GM18909 (cell line): ENCODE measurements around the gene KRTAP12-1.

Experiments
- ATAC-seq: cut with Tn5 transposase; IDR thresholded peaks from one replicate; pipeline ENCODE4 v1.9.1; 2021; ENCODE audit warnings: mild to moderate bottlenecking; ENCODE audit not compliant: unreplicated experiment, poor library complexity

KRTAP12-1 gene, protein sequence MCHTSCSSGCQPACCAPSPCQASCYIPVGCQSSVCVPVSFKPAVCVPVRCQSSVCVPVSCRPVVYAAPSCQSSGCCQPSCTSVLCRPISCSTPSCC

DNA sequence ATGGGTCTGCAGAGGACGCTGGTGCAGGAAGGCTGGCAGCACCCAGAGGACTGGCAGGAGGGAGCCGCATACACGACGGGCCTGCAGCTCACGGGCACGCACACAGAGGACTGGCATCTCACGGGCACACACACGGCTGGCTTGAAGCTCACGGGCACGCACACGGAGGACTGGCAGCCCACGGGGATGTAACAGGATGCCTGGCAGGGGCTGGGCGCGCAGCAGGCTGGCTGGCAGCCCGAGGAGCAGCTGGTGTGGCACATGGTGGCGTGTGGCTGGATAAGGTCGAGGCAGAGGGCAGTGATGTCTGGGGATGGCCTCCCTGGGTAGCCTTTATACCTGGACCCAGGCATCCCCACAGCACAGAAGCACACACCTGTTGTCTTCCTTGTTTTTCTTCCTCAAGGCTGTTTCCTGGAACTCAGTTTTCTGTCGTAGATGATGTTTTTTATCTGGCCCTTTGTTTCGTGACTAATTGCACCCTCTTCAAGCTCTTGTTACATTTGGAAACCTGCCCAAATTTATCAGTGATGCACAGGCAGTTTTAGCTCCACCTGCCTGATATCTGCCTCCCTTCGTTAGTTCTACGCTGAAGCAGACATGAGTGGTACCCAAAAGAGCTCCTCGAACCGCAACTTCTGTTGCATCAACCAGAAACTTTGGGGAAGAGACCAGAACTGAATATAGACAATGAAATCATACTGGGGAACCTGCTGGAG, at the start of gene KRTAP12-1:
KRTAP12-1 (minus strand) TSS at position 303 of the 719 bp plus-strand sequence; CDS start at position 263, 40 bp downstream.
- no peak for ATAC-seq

DNA sequence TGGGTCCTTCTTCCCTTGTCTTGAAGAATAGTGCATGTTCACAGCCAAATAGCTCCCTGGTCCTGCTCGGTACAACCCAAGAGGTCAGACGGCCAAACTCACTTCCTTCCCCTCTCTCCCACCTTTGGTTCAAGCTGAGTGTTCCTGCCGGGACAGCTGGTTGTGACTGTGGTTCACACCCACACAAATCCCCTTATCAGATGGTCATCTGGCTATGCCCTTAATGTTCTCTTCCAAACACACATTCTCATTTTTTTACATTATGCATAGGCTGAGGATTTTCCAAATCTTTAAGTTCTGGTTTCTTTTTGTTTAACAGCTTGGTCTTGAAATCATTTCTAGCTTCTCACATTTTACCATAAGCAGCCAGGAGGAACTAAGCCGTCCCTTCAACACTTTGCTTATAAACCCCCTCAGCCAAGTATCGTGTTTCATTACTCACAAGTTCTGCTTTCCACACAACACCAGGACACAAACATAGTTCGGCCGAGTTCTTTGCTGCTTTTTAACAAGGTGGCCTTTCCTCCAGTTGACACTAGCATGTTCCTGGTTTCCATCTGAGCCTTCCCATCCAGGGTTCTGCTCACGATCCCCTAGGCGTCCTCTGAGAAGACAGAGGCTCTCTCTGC, 49.1 kb upstream of the KRTAP12-1 start:
- no peak for ATAC-seq

DNA sequence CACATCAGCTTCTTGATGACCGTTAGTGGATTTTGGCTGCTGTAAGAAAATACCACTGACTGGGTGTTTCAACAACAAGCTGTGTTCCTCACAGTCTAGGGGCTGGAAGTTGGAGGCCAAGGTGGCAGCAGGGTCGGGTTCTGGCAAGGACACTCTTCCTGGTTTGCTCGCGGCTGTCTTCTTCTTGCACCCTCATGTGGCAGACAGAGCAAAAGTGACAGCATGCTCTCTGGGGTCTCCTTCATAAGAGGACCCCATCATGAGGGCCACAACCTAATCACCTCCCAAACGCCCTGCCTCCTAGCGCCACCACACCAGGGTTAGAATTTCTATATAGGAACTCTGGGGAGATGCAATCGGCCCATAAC, 48.0 kb upstream of the KRTAP12-1 start:
- ATAC-seq: no peak

DNA sequence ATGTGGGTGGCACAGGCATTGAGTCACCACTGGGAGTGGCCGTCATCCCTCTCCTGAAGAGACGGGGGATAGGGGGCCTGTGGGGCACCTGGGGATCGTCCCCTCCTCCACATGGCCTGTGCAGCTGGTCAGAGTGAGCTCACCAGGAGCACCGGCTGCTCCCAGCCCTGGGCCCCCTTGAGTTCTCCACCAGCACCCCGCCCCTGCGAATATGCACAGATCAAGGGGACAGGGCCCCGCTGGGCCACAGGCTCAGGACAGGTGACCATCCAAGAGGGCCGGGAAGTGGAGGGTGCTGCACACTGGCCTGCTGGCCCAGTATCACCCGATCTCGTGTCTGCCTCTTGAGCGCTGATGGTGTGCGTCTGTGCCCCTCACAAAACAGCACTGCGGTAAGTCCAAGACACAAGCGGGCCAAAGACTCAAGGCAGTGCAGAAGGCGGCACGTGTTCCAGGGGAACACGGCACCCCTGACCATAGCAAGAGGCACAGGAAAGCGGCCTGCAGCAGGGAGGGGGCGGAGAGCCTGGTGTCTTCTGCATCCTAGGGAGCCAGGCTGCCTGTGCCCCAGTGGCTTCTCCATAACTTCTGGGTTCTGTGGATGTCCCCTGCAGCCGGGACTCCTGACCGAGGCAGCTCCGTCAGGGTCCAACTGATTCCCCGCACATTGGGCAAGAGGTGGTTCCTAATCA, 47.5 kb upstream of the KRTAP12-1 start:
- ATAC-seq: no peak

DNA sequence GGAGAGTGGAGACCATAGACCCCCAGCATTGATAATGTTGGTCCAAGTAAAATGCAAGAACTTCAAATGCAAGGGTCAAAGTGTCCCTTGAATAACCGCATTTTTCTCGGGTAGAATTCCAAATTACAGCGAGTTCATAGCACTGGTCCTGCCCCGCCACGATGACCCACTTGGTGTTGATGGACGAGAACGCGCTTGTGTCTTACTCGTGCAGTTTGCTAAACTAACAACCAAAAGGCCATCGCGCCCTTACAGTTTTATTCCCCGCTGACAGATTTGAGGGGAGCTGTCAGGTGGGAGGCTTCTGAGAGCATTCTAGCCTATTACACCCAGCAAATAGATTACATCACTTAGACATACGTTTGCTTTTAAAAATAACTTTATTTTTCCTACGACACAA, 46.8 kb upstream of the KRTAP12-1 start:
- no peak for ATAC-seq

DNA sequence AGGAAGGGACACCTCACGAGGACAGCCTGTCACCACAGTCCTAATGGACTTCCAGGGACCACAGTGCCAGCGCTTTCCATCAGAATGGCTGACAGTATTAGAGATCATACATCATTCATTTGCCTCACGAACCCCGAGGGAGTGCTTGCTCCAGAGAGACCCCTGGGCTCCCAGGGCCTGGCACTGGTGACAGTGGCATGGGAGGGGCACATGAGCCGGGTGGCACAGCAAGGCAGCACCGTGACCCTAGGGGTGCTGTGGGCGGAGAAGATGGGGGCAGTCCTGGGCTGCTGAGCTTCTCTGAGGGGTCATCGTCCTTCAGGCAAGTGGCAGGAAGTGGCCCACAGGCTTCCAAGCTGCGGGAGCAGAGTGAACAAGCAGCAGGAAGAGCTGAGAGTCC, 45.8 kb upstream of the KRTAP12-1 start:
- ATAC-seq: no peak

DNA sequence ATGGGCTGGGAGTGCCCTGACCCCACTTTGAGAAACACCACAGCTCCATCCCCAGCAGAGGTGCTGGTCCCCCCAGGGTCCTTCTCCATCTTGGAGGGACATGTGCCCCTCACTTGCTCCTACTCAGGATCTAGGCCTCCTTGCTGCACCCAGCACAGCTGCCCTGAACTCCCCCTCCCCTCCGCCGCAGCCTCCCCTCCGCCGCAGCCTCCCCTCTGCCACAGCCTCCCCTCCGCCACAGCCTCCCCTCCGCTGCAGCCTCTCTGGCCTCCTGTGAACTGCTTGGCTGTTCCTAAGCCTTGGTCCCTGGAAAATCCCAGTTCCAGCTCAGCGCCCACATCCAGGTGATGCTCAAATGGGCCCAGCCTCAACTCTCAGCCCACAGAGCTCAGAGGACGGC, 45.4 kb upstream of the KRTAP12-1 start:
- ATAC-seq: no peak

DNA sequence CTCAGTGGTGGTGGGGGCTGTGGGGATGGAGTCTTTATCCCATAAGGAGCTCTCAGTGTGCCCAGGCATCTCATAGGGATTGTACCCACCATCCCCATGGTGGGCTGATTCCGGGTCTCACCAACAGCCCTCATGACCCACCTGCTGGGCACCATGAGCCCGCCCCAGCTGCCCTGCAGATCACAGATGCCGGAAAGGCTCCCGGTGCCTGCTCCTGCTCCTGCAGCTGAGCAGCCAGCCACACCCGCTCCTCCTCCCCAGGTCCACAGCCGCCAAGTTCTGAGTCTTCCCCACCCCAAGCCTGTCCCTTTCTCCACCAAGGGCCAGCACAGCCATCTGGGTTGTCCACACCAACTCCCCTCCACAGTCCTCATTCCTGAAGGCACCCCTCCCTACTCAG, 44.9 kb upstream of the KRTAP12-1 start:
- ATAC-seq: no peak

DNA sequence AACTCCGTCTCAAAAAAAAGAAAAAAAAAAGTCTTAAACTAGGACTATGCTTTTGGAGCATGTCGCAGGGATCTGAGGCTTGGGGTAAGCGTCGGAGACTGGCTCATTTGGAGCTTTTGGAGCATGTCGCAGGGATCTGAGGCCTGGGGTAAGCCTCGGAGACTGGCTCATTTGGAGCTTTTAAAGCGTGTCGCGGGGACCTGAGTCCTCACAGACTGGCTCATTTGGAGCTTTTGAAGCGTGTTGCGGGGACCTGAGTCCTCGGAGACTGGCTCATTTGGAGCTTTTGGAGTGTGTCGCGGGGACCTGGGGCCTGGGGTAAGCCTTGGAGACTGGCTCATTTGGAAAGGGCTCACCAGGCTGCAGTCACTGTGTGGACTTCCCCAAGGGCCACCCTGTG, 43.0 kb upstream of the KRTAP12-1 start:
- ATAC-seq: no peak

DNA sequence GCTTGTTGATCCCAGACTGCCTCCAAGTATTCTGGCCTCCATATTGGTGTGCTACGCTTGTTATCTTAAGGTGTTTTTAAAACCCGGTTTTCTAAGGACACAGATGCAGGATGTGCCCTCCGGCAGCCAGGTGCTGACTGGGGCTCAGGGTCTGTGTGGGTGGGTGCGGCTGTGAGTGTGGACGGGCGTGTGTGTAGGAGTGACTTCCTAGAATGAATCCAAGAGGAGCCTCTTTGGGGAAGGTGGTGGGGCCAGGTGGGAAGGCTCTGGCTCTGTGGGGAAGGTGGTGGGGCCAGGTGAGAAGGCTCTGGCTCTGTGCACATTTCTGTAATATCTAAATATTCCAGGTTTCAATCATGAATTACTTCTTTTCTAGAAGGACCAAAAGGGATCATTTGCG, 42.2 kb upstream of the KRTAP12-1 start:
- no peak for ATAC-seq

DNA sequence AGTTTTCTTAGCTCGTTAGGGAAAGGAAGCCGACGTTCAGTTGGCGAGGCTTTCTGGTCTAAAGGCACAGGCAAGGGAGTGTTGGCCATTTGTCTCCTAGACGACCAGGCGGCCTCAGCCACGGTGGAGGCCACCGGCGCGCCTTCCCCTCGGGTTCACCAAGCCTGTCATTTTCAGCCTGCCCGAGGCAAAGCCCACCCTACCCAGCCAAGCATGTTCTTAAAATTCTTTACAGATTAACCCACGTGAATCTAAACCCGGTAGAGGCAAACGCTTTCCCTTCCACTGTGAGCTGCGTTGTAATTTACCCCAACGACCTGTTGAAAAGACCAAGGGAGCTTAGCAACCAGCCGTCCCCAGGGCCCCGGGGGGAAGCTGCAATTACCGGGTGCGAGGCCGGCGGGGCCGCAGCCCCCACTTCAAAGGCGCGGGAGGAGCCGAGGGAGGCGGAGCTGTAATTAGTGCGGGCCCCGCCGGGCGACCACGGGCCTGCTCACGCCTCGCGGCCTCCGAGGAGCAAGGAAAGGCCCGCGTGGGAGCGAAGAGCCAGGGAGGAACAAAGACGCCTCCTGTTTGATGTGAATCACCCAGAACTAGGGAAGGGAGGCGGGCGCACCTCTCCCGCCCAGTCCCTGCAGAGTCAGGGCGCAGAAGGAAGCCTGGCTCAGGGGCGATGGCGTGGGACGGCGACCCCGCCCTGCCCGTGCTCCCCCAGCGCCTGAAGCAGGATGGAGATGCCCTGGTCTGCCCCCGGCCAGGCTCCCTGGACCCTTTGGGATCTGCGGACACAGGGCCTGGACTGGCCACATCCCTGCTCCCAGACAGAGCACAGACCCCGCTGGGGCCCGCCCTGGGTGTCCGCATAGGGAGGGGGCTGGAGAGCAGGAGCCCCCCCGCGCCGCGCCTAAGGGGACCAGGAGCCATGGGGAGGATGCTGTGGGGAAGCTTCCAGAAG, 41.5 kb upstream of the KRTAP12-1 start:
- ATAC-seq: no peak

DNA sequence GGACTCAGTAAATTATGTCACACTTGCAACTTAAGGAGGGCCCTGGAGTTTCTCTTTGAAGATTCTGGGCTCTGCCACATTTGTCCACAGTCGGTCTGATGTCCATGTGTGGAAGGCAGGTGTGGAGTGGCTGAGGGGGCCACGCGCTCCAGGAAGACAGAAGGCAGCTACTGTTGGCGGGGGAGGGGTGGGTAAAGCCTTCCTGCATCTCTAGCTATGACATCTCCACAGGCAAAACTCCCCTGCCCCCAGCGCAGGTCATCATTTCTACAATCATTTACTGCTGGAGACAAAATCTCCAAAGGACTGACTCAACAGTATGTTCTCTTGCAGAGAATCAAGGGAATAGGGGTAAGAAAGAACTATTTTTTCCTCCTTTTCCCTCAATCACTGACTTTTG, 40.8 kb upstream of the KRTAP12-1 start:
- no peak for ATAC-seq

DNA sequence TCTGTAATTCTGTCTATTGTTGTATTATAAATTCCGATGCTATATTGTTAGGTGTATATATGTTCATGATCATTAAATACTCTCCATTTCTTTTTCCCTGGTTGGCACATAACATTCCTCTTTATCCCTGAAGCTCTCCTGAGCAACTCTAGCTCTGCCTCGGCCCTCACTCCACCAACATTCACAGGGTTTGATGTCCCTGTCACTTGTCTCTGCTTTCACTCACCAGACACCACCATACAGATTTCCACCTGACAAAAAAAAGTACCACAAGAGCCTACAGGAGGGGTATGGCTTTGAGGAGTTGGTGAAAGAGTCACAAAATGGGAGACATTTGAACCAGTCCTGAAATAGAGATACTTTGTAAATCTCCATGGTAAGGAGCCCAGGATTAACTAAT, 38.2 kb upstream of the KRTAP12-1 start:
- ATAC-seq: no peak

DNA sequence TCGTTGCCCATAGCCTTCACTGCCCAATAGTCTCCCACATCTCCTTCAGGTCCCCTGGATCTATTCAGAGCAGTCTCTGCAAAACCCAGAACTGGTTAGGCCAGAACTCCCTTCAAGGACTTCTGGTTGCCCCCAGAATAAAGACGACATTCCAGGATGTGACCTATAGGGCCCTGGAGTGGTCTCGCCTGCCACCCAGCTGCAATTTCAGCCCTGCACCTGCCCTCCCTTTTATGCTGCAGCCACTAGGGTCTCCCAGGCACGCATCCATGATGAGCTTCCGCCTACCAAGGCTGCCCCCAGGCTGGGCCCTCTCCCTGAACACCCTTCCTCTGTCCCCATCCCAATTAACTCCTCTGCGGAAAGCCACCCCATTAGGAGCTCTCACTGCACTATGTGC, 36.6 kb upstream of the KRTAP12-1 start:
- ATAC-seq: no peak

DNA sequence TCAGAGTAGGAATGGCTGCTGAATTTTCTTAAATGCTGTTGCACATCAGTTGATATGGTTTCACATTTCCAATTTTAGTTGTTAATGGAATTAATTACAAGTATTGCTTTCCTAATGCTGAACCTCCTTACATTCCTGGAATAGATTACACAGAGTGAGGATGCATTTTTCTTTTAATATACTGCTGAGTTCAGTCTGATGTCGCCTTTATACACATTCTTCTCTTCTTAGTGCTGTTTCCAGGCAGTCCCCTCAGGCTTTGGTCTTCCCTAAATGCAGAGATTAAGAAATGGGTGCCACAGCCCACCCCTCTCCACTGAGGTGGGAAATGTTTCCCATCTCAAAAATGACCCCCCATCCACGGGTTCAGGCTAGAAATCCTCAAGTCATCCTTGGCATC, 36.1 kb upstream of the KRTAP12-1 start:
- no peak for ATAC-seq

DNA sequence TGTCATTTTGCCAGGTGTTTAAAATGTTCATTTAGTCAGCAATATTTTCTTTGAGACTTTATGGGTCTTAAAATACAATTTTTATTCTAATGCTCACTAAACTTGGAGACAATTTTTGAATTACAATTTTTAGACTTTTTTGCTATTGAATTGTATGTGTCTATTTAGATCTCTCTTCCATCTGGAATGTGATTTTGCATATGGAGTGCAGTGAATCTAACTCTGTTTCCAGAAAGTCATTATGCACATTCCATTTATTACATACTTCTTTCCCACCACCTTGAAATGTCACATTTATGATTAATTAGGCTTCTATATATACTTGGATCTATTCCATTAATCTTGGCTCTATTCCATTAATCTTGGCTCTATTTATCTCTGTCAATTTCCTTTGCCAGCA, 35.0 kb upstream of the KRTAP12-1 start:
- no peak for ATAC-seq

DNA sequence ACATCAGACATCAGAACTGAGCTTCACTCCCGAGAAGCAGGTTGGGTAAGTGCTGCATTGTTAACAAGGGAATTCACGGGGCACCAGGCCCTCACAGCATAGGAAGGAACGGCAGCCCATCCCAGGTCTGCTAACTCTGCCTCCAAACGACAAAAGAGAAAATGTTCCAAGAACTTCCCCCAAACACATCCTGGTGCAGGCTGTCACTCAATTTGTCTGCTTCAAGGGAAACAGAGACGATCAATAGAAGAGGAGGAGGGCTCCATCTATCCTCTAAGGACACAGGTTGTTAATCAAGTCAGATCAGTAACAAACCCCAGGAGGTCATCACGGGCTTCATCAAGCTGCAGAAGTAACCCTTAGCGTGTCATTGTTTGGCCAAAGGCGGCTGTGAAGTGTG, 32.9 kb upstream of the KRTAP12-1 start:
- no peak for ATAC-seq

DNA sequence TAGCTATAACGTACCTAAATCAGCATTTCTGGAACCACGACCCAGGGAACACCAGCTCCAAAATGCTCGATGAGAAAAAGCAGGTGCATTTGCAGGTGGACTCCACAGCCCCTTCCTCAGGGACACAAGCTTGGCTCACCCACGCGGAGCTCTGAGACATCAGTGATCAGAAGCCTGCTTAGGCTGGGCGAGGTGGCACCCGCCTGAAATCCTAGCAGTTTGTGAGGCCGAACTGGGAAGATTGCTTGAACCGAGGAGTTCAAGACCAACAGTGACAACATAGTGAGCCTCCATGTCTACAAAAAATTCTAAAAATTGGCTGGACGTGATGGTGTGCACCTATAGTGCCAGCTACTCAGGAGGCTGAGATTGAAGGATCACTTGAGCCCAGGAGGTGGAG, 31.9 kb upstream of the KRTAP12-1 start:
- no peak for ATAC-seq

DNA sequence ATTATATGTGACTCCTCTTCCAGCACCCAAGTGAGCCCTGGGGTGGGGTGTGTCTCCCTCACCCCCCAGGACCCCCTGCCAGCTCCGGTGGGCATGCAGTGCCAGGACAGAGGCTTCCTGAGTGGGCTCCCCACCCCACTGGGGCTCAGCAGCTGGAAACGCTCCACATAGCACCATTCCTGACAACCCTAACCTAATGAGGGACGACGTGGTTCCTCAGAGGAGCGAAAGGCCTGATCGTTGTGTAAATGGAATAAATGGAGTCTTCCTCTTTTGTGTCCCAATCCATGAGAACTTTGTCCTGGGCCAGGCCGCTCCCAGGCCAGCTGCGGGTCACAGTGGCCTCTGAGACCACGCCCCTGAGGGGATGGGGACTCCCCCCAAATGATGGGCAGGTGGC, 31.2 kb upstream of the KRTAP12-1 start:
- no peak for ATAC-seq
